ENCODE results near the gene IFITM1.
A peak's percentile ranks its signal among the peaks of the same experiment; 100 is the strongest.
"Not testable (repeated sequence)": the region's sequence is repeated elsewhere in the genome, so short reads cannot be mapped to it uniquely, and the experiment has no call there.

Gene IFITM1

GRCh38 chr11:313787-314553 lies at the start of gene IFITM1:
TSS of gene IFITM1 (plus strand) at chr11:314040. CDS start at chr11:314171, 131 bp downstream.
- Mint-ChIP-seq H3K4me1 (peaks cover 43% of the 10 kb centered on the region), H3K27ac (peak within 1 kb of the TSS; percentile 97 to 99), H3K27me3 (no peaks in the 10 kb centered on the region), H3K9me3 (no peaks in the 10 kb centered on the region), H3K4me3 (peak within 1 kb of the TSS; percentile 94 to 98)
- peak; percentile 62 for ATAC-seq
- DNase-seq, result peak; percentile 72 to 87

- peak; percentile 49 to 56 for DNase-seq
- no peaks in the 10 kb centered on the region for H3K9me3 Mint-ChIP-seq
- peak overlapping the region; percentile 81 to 84 for H3K4me3 Mint-ChIP-seq
- peak; percentile 58 for ATAC-seq
- H3K27me3 Mint-ChIP-seq, result no peaks in the 10 kb centered on the region
- H3K4me1 Mint-ChIP-seq, result peaks cover 41% of the 10 kb centered on the region
- H3K27ac Mint-ChIP-seq, result peak overlapping the region; percentile 93 to 95
Measured at GRCh38 chr11:266676-267439, 47.0 kb upstream of the IFITM1 start.

GRCh38 chr11:267491-267994 lies 46.3 kb upstream of the IFITM1 start:
- peaks cover 41% of the 10 kb centered on the region for H3K4me1 Mint-ChIP-seq
- DNase-seq (peak; percentile 72 to 76), ATAC-seq (peak; percentile 47)
- H3K27me3 Mint-ChIP-seq, result no peaks in the 10 kb centered on the region
- peak overlapping the region; percentile 90 to 99 for H3K4me3 Mint-ChIP-seq
- H3K27ac Mint-ChIP-seq, result peak overlapping the region; percentile 100
- H3K9me3 Mint-ChIP-seq, result no peaks in the 10 kb centered on the region

GRCh38 chr11:268716-269145 lies 45.1 kb upstream of the IFITM1 start:
- peaks cover 41% of the 10 kb centered on the region for H3K4me1 Mint-ChIP-seq
- H3K27me3 Mint-ChIP-seq, H3K9me3 Mint-ChIP-seq: not testable (repeated sequence)
- DNase-seq, result peak; percentile 68 to 82
- ATAC-seq, result peak; percentile 71
- peak overlapping the region; percentile 100 for H3K27ac Mint-ChIP-seq
- H3K4me3 Mint-ChIP-seq, result peak overlapping the region; percentile 90 to 99

- Mint-ChIP-seq H3K4me3 (peak overlapping the region; percentile 90 to 99), H3K4me1 (peaks cover 41% of the 10 kb centered on the region), H3K9me3 (no peaks in the 10 kb centered on the region), H3K27me3 (no peaks in the 10 kb centered on the region), H3K27ac (peak overlapping the region; percentile 100)
- DNase-seq, result peak; percentile 70 to 76
- peak; percentile 76 for ATAC-seq
Measured at GRCh38 chr11:269146-269890, 44.5 kb upstream of the IFITM1 start.

- Mint-ChIP-seq H3K27me3 (no peaks in the 10 kb centered on the region), H3K27ac (peak overlapping the region; percentile 100), H3K9me3 (peaks cover under 1 to 2% of the 10 kb centered on the region in 2 donors), H3K4me1 (peaks cover 41% of the 10 kb centered on the region), H3K4me3 (peak overlapping the region; percentile 25 to 99)
- peak in 1 of 2 donors; percentile 8 for DNase-seq
- ATAC-seq, result no peak
Measured at GRCh38 chr11:270451-271318, 43.2 kb upstream of the IFITM1 start.

- Mint-ChIP-seq H3K9me3 (peaks cover 6 to 8% of the 10 kb centered on the region in 2 donors), H3K27me3 (no peaks in the 10 kb centered on the region), H3K4me3 (no peak overlapping the region), H3K27ac (no peak overlapping the region), H3K4me1 (peaks cover 41% of the 10 kb centered on the region)
- ATAC-seq, result no peak
- DNase-seq, result peak in 1 of 2 donors; percentile 13
Measured at GRCh38 chr11:271319-271715, 42.5 kb upstream of the IFITM1 start.

- Mint-ChIP-seq H3K4me3 (no peak overlapping the region), H3K4me1 (peaks cover 38% of the 10 kb centered on the region), H3K9me3 (peaks cover 12 to 15% of the 10 kb centered on the region in 2 donors), H3K27me3 (no peaks in the 10 kb centered on the region), H3K27ac (no peak overlapping the region)
- ATAC-seq (no peak), DNase-seq (no peak)
Measured at GRCh38 chr11:272195-272930, 41.5 kb upstream of the IFITM1 start.

GRCh38 chr11:272931-273198 lies 41.0 kb upstream of the IFITM1 start:
- no peak overlapping the region for H3K4me3 Mint-ChIP-seq
- no peak for ATAC-seq
- no peak for DNase-seq
- no peaks in the 10 kb centered on the region for H3K27me3 Mint-ChIP-seq
- H3K9me3 Mint-ChIP-seq, result peaks cover 15 to 16% of the 10 kb centered on the region in 2 donors
- no peak overlapping the region for H3K27ac Mint-ChIP-seq
- H3K4me1 Mint-ChIP-seq, result peaks cover 38% of the 10 kb centered on the region

- Mint-ChIP-seq H3K4me1 (peaks cover 27% of the 10 kb centered on the region), H3K27me3 (peaks cover 14% of the 10 kb centered on the region)
Measured at GRCh38 chr11:276219-276618, 37.6 kb upstream of the IFITM1 start.

GRCh38 chr11:278001-278951 lies 35.6 kb upstream of the IFITM1 start, which contains the start of gene NLRP6:
TSS of gene NLRP6 (plus strand) at chr11:278407. CDS start at chr11:278570, 163 bp downstream.
- peaks cover 26% of the 10 kb centered on the region for H3K27me3 Mint-ChIP-seq
- DNase-seq (peak; percentile 17 to 41), ATAC-seq (no peak)
- peak within 1 kb of the TSS; percentile 89 for H3K4me3 Mint-ChIP-seq
- peaks cover 15 to 16% of the 10 kb centered on the region in 2 donors for H3K9me3 Mint-ChIP-seq
- H3K4me1 Mint-ChIP-seq, result peaks cover 47% of the 10 kb centered on the region
- H3K27ac Mint-ChIP-seq, result peak within 1 kb of the TSS; percentile 93 to 98

More at GRCh38 chr11:276219-276618, 37.6 kb upstream of the IFITM1 start:
- DNase-seq (no peak), ATAC-seq (no peak)
- Mint-ChIP-seq H3K4me3 (no peak overlapping the region), H3K27ac (no peak overlapping the region), H3K9me3 (peaks cover 15 to 16% of the 10 kb centered on the region in 2 donors)

- peak; percentile 10 for ATAC-seq
Measured at GRCh38 chr11:279040-279965, 34.5 kb upstream of the IFITM1 start.

More at GRCh38 chr11:279040-279965, 34.5 kb upstream of the IFITM1 start:
- Mint-ChIP-seq H3K27me3 (peaks cover 26% of the 10 kb centered on the region), H3K4me3 (peak overlapping the region; percentile 89), H3K9me3 (peaks cover 15 to 16% of the 10 kb centered on the region in 2 donors), H3K27ac (peak overlapping the region in 1 of 2 donors; percentile 98), H3K4me1 (peaks cover 56% of the 10 kb centered on the region)
- DNase-seq, result peak; percentile 26 to 33

Data from stimulated activated naive CD8-positive, alpha-beta T cell treated with anti-CD3 and anti-CD28 coated beads, Interleukin-15, amount 100 ng/mL, for 72 hours (primary cell).